ENCODE data around the gene DPEP1. TPM values are rescaled to one million over a fixed set of nuclear protein-coding genes. Genes with fewer than 3 reads are reported as not detected.
"Not testable (repeated sequence)": the region's sequence is repeated elsewhere in the genome, so short reads cannot be mapped to it uniquely, and the experiment has no call there.

The DPEP1 gene
- total RNA-seq, 1 donor from 2014 or later: not detected

GRCh38 chr16:89586853-89587252, 26.6 kb upstream of the DPEP1 start:
- H3K27ac ChIP-seq: no peak overlapping the region

GRCh38 chr16:89587676-89588075, 25.8 kb upstream of the DPEP1 start:
- H3K4me1 ChIP-seq; intact Hi-C loops (cut with DNase I); DNase-seq (ENCODE audit: low spot score in 2 of 2); H3K27me3 ChIP-seq; H3K9me3 ChIP-seq; H3K36me3 ChIP-seq; H3K4me3 ChIP-seq; H3K27ac ChIP-seq: not testable (repeated sequence)

More at GRCh38 chr16:89586853-89587252, 26.6 kb upstream of the DPEP1 start:
- Histone ChIP-seq H3K4me1 (no peaks in the 10 kb centered on the region), H3K27me3 (no peaks in the 10 kb centered on the region), H3K36me3 (no peaks in the 10 kb centered on the region), H3K9me3 (no peaks in the 10 kb centered on the region), H3K4me3 (no peak overlapping the region)
- TF ChIP-seq CTCF (IDR thresholded peaks at IDR 0.05): no peak
- intact Hi-C loops (cut with DNase I): no loop called here
- DNase-seq (ENCODE audit: low spot score in 2 of 2): no peak

DNA sequence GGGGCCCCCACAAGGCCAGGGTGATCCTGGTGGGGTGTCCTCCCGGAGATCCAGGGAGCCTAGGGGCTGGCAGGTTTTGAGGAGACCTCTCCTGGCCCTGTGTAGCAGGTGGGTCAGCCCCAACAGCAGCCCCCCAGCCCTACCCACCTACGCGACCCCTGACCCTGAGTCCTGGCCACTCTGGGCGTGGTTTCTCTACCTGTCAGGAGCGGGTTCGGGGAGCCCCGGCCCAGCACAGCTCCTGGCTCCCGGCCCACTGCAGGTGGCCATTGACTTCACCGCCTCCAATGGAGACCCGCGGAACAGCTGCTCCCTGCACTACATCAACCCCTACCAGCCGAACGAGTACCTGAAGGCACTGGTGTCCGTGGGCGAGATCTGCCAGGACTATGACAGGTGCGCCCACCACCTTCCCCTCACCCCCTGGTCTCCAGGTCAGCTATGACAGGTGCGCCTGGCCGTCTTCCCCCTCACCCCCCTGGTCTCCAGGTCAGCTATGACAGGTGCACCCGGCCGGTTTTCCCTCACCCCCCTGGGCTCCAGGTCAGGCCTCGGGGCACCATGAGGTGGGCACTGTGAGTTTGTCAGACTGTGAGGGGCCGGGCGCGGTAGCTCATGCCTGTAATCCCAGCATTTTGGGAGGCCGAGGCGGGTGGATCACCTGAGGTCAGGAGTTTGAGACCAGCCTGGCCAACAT, 24.9 kb upstream of the DPEP1 start:
- no peak for DNase-seq (ENCODE audit: low spot score in 2 of 2)
- no peak overlapping the region for H3K4me3 ChIP-seq
- no peaks in the 10 kb centered on the region for H3K27me3 ChIP-seq
- no peak for TF ChIP-seq CTCF (IDR thresholded peaks at IDR 0.05)
- intact Hi-C loops (cut with DNase I): no loop called here
- H3K36me3 ChIP-seq: no peaks in the 10 kb centered on the region
- H3K27ac ChIP-seq: no peak overlapping the region
- H3K4me1 ChIP-seq: no peaks in the 10 kb centered on the region
- no peaks in the 10 kb centered on the region for H3K9me3 ChIP-seq

GRCh38 chr16:89589241-89589926, 24.1 kb upstream of the DPEP1 start:
- Histone ChIP-seq H3K36me3 (no peaks in the 10 kb centered on the region), H3K27ac (no peak overlapping the region), H3K4me3 (no peak overlapping the region), H3K9me3 (no peaks in the 10 kb centered on the region), H3K4me1 (no peaks in the 10 kb centered on the region), H3K27me3 (no peaks in the 10 kb centered on the region)
- no peak for TF ChIP-seq CTCF (IDR thresholded peaks at IDR 0.05)
- intact Hi-C loops (cut with DNase I): no loop called here
- no peak for DNase-seq (ENCODE audit: low spot score in 2 of 2)

DNA sequence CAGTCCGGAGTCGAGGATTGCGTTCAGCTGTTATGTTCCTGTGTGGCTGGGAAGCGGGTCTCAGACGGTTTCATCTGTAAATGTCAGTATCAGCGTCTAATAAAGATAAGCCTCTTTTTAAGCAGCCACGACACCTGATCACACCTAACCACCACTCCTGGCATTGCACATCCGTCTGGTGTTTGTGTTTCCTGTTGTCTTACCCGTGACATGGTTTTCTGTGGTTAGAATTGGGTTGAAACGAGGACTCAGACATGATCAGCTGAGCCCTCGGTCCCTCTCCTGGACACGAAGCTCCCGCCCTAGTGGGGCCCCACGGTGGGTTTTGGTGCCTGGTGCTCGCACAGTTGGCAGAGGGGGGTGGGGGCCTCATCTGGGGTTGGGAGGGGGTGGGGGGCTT, 19.6 kb upstream of the DPEP1 start:
- Histone ChIP-seq H3K27ac (no peak overlapping the region), H3K9me3 (no peaks in the 10 kb centered on the region), H3K27me3 (no peaks in the 10 kb centered on the region), H3K4me1 (no peaks in the 10 kb centered on the region), H3K36me3 (no peaks in the 10 kb centered on the region), H3K4me3 (no peak overlapping the region)
- TF ChIP-seq CTCF (IDR thresholded peaks at IDR 0.05): no peak
- DNase-seq (ENCODE audit: low spot score in 2 of 2): no peak
- intact Hi-C loops (cut with DNase I): no loop called here

DNA sequence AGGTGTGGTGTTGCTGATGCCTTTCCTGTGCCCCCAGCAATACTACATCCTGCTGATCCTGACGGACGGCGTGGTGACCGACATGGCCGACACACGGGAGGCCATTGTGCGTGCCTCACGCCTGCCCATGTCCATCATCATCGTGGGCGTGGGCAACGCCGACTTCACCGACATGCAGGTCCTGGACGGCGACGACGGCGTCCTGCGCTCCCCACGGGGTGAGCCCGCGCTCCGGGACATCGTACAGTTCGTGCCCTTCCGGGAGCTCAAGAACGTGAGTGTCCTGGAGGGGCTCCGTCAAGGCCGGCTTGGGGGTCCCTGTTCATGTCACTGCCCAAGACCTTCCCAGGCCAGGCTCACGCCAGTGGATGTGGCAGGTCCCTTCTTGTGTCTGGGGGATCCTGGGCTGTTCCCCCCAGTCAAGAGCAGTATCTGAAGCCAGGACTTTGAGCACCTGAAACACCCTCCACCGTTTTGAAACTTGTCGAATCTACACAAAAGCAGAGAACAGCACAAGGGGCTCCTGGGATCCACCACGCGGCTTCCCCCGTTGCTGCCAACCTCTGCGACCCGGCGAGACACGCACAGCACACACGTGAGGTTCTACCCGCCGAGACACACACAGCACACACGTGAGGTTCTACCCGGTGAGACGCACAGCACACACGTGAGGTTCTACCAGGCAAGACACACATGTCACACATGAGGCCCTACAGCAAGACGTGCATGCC, 17.9 kb upstream of the DPEP1 start:
- no peaks in the 10 kb centered on the region for H3K36me3 ChIP-seq
- TF ChIP-seq CTCF (IDR thresholded peaks at IDR 0.05): no peak
- no peaks in the 10 kb centered on the region for H3K9me3 ChIP-seq
- no peaks in the 10 kb centered on the region for H3K27me3 ChIP-seq
- no peaks in the 10 kb centered on the region for H3K4me1 ChIP-seq
- H3K4me3 ChIP-seq: no peak overlapping the region
- no peak for DNase-seq (ENCODE audit: low spot score in 2 of 2)
- H3K27ac ChIP-seq: no peak overlapping the region
- intact Hi-C loops (cut with DNase I): no loop called here
